ENCODE measurements around the gene KIF13A. TPM values are rescaled to one million over a fixed set of nuclear protein-coding genes. Genes with fewer than 3 reads are reported as not detected.
"Not testable (repeated sequence)": the region's sequence is repeated elsewhere in the genome, so short reads cannot be mapped to it uniquely, and the experiment has no call there.

Gene KIF13A
- total and polyA plus RNA-seq, 4 donors = 4.3 to 28.1 (median 10.6) TPM

- TF ChIP-seq ZBTB33 (IDR thresholded peaks at IDR 0.05) = no peak
Observed at GRCh38 chr6:17758119-17758518, 229.3 kb downstream of the KIF13A start (continued).

GRCh38 chr6:17754254-17754653 lies 233.2 kb downstream of the KIF13A start:
- TF ChIP-seq SP1 (IDR thresholded peaks at IDR 0.05) (no peak), MAX (IDR thresholded peaks at IDR 0.05) (no peak), YY1 (IDR thresholded peaks at IDR 0.05) (no peak), EGR1 (IDR thresholded peaks at IDR 0.05; ENCODE audit: low read depth in 2 of 2) (no peak), RXRA (IDR thresholded peaks at IDR 0.05) (no peak), NR2F2 (IDR thresholded peaks at IDR 0.05) (no peak), REST (IDR thresholded peaks at IDR 0.05) (no peak)
- no peak for DNase-seq (ENCODE audit: low spot score)
- 82% methylated on average over 3 of the region's 3 CpGs for WGBS
- H3K27ac ChIP-seq (ENCODE audit: low read depth in 1 of 2, low read length in 2 of 2) = no peak overlapping the region
- H3K4me1 ChIP-seq (ENCODE audit: control insufficient read depth in 4 of 4, insufficient read depth in 4 of 4, low read length in 3 of 4) = no peaks in the 10 kb centered on the region
- no peaks in the 10 kb centered on the region for H3K9me3 ChIP-seq (ENCODE audit: control insufficient read depth in 4 of 4, low read length in 3 of 4)
- no peaks in the 10 kb centered on the region for H3K36me3 ChIP-seq (ENCODE audit: control insufficient read depth in 4 of 4, insufficient read depth in 3 of 4, low read depth in 1 of 4, low read length in 3 of 4)
- H3K27me3 ChIP-seq (ENCODE audit: control insufficient read depth in 4 of 4, insufficient read depth in 4 of 4, low read length in 3 of 4) = no peaks in the 10 kb centered on the region
- H3K4me3 ChIP-seq (ENCODE audit: low read depth in 1 of 3, low read length in 3 of 3) = no peak overlapping the region
- no peak overlapping the region for H3K9ac ChIP-seq (ENCODE audit: low read depth in 1 of 2, low read length in 2 of 2)

GRCh38 chr6:17745324-17745723 lies 242.1 kb downstream of the KIF13A start:
- not testable (repeated sequence) for H3K4me1 ChIP-seq (ENCODE audit: control insufficient read depth in 4 of 4, insufficient read depth in 4 of 4, low read length in 3 of 4); H3K27me3 ChIP-seq (ENCODE audit: control insufficient read depth in 4 of 4, insufficient read depth in 4 of 4, low read length in 3 of 4); H3K36me3 ChIP-seq (ENCODE audit: control insufficient read depth in 4 of 4, insufficient read depth in 3 of 4, low read depth in 1 of 4, low read length in 3 of 4); H3K27ac ChIP-seq (ENCODE audit: low read depth in 1 of 2, low read length in 2 of 2); H3K4me3 ChIP-seq (ENCODE audit: low read depth in 1 of 3, low read length in 3 of 3); DNase-seq (ENCODE audit: low spot score); H3K9me3 ChIP-seq (ENCODE audit: control insufficient read depth in 4 of 4, low read length in 3 of 4); H3K9ac ChIP-seq (ENCODE audit: low read depth in 1 of 2, low read length in 2 of 2)
- WGBS = 95% methylated on average over 35 of the region's 35 CpGs

- not testable (repeated sequence) for H3K36me3 ChIP-seq (ENCODE audit: control insufficient read depth in 4 of 4, insufficient read depth in 3 of 4, low read depth in 1 of 4, low read length in 3 of 4); H3K27me3 ChIP-seq (ENCODE audit: control insufficient read depth in 4 of 4, insufficient read depth in 4 of 4, low read length in 3 of 4); H3K27ac ChIP-seq (ENCODE audit: low read depth in 1 of 2, low read length in 2 of 2); H3K9ac ChIP-seq (ENCODE audit: low read depth in 1 of 2, low read length in 2 of 2); H3K4me1 ChIP-seq (ENCODE audit: control insufficient read depth in 4 of 4, insufficient read depth in 4 of 4, low read length in 3 of 4); H3K4me3 ChIP-seq (ENCODE audit: low read depth in 1 of 3, low read length in 3 of 3); H3K9me3 ChIP-seq (ENCODE audit: control insufficient read depth in 4 of 4, low read length in 3 of 4); DNase-seq (ENCODE audit: low spot score)
- WGBS = 91% methylated on average over 13 of the region's 13 CpGs
Observed at GRCh38 chr6:17744757-17745308, 242.6 kb downstream of the KIF13A start.
